ENCODE measurements around the gene LGI4.

LGI4 gene

GRCh38 chr19:35125749-35126623 is 8.9 kb downstream of the LGI4 start:
- no peak for FAIRE-seq

DNA sequence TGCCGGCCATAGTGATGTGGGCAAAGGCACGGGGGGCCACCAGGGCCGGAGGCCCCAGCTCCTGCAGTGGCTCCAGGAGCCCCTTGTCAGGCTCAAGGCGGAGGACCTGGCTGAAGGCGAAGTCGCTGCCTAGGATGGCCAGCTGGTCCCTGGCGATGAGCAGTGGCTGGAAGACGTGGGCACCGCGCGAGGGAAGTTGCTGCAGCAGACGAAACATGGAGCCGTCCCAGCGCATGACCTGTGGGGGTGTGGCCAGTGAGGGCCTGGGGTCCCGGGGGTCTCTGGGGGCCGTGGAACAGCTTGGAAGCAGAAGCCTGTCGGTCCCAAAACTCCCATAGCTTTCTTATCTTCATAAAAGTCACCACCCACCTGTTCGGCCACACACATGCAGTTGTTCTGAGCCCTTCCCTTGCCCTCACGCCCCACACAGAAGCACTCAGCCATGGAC is 9.6 kb downstream of the LGI4 start:
- DNase-seq (ENCODE audit: extremely low spot score, insufficient read length, low read depth) (no peak), FAIRE-seq (no peak)

More at GRCh38 chr19:35125749-35126623, 8.9 kb downstream of the LGI4 start:
- DNase-seq (ENCODE audit: extremely low spot score, insufficient read length, low read depth), result no peak

GRCh38 chr19:35124098-35125060 is 10.5 kb downstream of the LGI4 start:
- peak; percentile 83 for FAIRE-seq

GRCh38 chr19:35123573-35123972 is 11.3 kb downstream of the LGI4 start:
- FAIRE-seq (no peak), DNase-seq (ENCODE audit: extremely low spot score, insufficient read length, low read depth) (no peak)

More at GRCh38 chr19:35124098-35125060, 10.5 kb downstream of the LGI4 start:
- DNase-seq (ENCODE audit: extremely low spot score, insufficient read length, low read depth), result peak; percentile 91

DNA sequence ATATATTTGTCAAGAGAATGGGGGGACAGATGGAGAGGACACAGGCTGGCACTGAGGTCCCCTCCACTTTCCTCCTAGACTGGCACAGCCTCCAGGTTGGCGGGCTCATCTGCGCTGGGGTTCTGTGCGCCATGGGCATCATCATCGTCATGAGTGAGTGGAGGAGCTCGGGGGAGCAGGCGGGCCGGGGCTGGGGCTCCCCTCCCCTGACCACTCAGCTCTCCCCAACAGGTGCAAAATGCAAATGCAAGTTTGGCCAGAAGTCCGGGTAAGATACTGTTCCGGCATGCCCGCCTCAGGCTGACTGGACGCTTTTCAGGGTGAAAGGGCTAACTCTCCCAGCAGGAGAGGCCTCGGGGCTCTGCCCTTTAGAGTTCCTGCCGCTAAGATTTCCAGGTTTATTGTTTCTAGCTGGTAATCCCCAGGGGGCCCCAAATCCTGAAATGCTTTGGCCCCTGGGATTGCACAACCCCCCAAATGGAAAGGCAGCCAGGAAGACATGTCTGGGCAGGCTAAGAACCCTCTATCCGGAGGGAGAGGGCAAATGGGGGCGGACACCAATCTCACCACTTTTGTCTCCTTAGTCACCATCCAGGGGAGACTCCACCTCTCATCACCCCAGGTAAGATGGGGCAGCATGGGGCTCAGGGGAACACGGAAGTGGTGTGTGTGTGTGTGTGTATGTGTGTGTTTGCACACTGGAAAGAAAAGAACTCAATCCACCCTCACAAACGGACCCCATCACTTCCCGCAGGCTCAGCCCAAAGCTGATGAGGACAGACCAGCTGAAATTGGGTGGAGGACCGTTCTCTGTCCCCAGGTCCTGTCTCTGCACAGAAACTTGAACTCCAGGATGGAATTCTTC is 11.9 kb downstream of the LGI4 start:
- FAIRE-seq (no peak), DNase-seq (ENCODE audit: extremely low spot score, insufficient read length, low read depth) (no peak)

DNA sequence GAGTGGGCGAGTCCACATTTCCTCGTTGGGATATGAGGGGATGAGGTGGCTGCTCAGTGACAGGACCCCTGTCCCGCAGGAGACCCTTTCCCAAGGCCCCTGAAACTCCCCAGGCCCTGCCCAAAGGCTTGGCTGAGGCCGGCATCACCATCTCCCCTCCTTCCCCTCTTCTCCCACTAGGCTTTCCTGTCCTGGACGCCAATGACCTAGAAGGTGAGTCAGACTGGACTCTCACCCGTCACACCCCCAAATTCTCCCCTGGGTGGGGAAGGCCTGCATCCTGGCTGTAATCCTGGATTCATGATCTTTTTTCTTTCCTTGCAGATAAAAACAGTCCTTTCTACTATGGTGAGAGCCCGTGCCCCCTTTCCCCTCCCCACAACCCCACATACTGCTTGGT is 14.0 kb downstream of the LGI4 start:
- no peak for DNase-seq (ENCODE audit: extremely low spot score, insufficient read length, low read depth)
- FAIRE-seq, result no peak

DNA sequence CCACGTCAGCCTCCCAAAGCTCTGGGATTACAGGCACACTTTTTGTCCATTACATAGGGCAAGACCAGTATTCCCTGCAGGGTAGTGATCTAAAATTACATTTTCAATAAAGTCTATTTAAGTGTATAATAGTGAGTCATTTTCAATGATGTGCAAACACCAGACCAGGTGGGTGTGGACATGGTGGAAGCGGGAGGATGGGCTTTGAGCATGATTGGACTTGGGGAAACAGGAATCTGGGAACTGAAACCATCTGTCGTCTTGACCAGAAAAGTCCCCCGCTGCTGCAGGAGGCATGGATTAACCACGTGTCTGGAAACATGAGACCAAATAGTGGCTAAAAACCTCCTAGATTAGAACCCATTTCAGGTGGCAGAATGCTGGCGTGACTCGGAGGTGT is 14.4 kb downstream of the LGI4 start:
- DNase-seq (ENCODE audit: extremely low spot score, insufficient read length, low read depth), result no peak
- no peak for FAIRE-seq

DNA sequence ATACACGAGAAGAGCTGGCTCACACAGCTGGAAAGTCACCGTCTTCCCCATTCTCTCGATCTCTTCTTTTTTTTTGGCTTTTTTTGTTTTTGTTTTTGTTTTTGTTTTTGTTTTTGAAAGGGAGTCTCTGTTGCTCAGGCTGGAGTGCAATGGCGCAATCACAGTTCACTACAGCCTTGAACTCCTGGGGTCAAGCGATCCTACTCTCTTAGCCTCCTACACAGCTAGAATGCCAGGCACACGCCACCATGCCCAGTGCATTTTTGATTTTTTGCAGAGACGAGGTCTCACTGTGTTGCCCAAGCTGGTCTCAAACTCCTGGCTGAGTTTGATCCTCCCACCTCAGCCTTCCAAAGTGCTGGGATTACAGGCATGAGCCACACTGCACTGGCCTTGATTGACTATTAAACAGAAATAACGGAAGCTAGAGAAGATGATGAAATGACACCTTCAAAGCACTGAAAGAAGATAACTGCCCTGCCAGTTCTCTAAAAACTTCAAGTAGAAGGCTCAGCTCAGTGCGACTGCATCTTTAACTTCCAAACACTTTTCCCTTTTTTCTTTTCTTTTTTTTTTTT is 15.2 kb downstream of the LGI4 start:
- no peak for DNase-seq (ENCODE audit: extremely low spot score, insufficient read length, low read depth)
- FAIRE-seq, result no peak

DNA sequence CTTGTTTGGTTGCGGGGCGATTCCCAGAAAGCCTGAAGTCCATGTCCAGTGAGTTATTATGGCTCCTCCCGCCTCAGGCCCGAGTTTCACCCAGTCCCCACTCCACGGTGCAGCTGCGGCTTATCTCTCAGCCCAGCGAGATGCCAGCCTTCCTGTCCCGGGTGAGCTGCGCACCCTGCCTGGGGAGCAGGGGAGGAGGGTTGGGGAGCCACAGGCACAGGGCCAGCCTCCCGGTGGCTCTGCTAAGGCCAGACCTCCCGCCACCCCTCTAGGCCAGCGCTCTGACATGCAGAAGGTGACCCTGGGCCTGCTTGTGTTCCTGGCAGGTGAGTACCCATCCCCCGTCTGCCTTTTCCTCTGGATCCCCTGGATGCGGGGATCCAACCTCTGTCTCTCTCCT is 15.8 kb downstream of the LGI4 start:
- DNase-seq (ENCODE audit: extremely low spot score, insufficient read length, low read depth), result no peak
- no peak for FAIRE-seq

DNA sequence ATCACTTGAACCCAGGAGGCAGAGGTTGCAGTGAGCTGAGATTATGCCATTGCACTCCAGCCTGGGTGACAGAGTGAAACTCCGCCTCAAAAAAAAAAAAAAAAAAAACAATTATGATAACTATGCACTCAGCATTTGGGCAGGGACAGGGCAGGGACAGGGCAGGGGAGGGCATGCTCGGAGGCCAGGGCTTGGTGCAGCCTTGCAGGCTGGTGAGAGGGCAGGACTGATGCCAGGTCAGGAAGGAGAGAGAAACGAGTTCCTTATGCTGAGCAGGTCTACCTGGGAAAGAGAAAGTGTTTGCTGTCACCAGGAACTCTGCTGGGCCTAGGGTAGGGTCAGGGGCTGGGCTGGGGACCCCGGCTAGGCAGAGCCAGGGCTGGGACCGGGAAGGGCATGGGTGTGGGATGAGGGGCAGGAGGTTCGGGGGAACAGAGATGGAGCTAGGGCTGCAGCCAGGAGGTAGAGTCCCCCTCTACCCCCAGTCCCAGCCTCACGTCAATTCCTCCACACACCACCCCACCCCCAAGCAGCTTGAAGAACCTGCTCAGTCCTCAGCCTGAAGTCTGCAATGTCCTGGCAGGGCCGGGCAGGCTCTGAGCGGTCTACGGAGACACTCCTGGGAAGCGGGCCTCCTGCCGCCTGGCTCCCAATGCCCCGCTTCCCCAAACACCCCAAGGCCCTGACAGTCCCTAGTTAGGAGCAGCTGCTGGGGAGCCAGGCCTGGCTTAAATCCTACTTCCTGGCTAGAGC is 16.4 kb downstream of the LGI4 start:
- no peak for DNase-seq (ENCODE audit: extremely low spot score, insufficient read length, low read depth)
- no peak for FAIRE-seq

DNA sequence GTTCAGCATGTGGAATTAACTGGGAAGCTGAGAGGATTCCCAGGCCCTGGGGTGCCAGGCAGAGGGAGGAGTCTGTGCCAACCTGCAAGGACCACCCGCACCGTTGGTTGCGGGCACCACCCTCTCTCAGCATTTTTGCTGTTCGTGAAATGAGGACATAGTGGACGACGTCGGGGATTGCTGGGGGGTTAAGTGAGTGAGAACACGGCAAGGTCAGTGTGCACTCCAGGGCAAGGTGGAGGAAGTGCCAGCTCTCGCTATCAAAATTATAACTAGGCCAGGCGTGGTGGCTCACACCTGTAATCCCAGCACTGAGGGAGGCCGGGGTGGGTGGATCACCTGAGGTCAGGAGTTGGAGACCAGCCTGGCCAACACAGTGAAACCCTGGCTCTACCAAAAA is 17.1 kb downstream of the LGI4 start:
- no peak for DNase-seq (ENCODE audit: extremely low spot score, insufficient read length, low read depth)
- no peak for FAIRE-seq

- DNase-seq (ENCODE audit: extremely low spot score, insufficient read length, low read depth) (no peak), FAIRE-seq (no peak)
Measured at GRCh38 chr19:35117116-35117515, 17.7 kb downstream of the LGI4 start.

DNA sequence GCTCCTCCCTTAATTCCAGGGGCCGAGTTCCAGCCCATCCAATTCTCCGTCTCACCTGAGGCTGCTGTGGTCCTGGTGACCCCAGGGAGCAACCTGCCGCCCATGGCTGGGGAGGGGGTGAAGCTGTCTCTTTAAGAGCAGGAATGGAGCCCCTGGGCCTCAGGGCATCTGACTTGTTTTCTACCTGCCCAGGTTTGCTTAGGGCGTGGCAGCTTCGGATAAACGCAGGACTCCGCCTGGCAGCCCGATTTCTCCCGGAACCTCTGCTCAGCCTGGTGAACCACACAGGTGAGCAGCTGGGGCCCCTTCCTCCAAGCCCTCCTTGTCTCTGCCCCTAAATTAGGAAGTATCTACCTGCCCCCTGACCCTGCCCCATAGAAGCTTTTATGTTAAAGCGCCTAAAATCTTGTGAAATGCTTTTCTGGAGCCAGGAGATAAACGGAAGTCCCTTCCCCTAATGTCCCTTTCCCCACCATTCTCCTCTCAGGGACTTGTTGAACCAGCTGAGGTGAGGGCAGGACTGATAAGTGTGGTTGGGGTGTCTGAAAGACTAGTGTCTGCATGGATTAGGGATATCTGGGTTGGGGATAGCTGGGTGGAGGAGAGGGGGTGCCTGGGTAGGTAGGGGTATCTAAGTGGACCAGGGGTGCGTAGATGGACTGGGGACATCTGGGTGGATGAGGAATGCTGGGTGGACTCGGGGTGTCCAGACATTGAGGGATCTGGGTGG is 18.6 kb downstream of the LGI4 start:
- FAIRE-seq (no peak), DNase-seq (ENCODE audit: extremely low spot score, insufficient read length, low read depth) (no peak)

DNA sequence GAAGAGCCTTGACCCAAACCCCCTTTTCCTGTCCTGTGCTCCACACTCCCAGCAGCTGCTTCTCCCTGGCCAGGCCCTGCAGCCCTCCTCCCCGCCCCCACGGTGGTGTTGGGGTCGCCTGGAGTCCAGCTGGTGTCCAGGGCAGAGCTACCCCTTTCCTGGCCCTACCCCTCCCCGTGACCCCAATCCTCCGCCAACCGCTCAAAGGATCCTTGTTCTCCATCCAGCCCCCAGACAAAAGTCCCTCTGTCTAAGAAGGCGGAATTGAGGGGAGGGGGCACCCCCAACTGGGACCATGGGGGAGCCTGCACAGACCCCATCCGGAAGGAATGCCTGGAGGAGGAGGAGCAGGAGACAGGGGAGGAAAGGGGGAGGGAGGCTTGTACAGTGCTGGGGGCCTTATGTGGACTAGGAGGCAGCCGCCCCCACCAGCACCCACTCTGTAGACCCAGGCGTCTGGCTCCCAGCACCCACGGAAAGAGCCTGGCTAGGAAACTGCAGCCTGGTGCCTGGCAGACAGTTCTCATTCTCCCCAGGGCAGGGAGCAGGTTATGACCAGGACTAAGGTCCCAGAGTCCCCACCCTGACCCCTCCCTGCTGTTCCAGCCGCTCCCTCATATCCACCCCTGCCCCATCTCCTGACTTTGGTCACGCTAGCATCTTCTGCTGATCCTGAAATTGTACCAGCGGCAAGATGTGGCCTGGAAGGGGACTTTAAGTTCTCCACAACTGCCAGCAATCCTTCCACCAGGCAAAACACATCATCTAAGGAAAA is 19.5 kb downstream of the LGI4 start, which contains the start of gene FXYD3:
FXYD3 (plus strand) TSS at position 647 of the 775 bp plus-strand sequence. CDS start 3,554 bp downstream, outside the sequence.
- FAIRE-seq (no peak), DNase-seq (ENCODE audit: extremely low spot score, insufficient read length, low read depth) (no peak)

DNA sequence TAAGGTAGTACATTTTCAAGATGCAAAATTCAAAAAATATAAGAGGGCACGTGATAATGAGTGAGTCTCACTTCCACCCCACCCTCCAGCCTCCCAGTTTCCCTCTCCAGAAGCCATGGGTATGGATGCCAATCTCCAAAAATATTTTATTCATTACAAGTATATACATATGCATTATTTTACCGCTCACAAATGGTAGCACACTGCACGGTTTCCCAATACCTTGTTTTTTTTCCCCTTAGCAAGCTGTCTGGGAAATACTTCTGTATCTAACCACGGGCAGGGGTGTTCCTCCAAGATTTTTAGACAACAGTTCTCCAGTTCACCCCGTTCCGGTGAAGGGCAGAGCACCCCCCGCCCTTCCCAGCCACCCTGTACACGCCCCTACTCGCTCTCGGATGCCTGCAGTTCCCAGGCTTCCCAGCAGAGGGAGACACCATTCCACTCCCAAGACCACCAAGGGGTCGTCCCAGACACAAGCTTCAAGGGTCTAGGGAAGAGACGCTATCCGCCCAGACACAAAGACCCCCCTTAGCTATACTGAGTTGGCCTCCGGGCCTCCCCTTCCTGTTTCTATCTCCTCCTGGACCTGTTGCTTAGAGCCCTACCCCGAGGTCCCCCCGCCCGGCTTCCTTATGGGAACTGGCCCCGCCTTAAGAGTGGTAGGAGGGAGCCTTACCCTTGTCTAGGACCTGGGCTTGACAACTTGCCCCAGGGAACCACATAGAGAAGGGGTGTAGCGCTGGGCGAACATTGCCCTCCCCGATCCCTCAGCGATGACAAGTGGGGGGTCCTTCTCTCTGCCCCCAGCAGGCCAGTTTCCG is 20.3 kb downstream of the LGI4 start:
- DNase-seq (ENCODE audit: extremely low spot score, insufficient read length, low read depth), result peak; percentile 65
- FAIRE-seq, result peak; percentile 45

DNA sequence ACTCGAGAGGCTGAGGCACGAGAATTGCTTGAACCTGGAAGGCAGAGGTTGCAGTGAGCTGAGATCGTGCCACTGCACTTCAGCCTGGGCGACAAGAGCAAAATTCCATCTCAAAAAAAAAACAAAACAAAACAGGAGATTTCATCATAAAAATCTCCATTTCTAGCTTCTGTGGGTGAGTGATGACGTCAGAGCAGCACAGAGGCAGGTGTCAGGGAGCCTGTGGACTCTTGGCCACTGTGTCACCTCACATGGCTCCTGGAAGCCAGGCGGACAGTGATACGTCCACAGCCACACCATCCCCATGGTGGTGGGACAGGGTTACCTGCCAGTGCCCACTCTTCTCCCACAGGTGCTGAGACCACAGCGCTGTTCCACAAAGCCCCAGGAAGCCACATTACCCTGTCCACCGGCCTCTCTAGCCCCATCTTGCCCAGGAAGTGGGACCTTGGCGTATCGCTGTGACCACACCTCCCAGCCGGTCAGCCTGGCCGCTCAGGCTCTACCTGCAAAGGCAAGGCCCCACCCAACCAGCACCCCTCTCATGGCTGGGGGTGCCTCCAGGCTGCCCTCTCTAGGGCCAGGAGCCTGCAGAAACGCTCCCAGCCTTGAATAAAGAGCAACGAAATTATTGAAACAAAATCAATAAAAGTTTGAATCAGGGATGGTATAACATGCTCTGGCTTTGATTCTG is 21.7 kb downstream of the LGI4 start:
- FAIRE-seq (no peak), DNase-seq (ENCODE audit: extremely low spot score, insufficient read length, low read depth) (no peak)

Measured in GM18507 (cell line).